Measurements from ENCODE around the gene MRPL4. TPM values are rescaled to one million over a fixed set of nuclear protein-coding genes. Genes with fewer than 3 reads are reported as not detected.
A peak's percentile ranks its signal among the peaks of the same experiment; 100 is the strongest.

MRPL4 gene
- total RNA-seq, 4 donors from 2014 or later, result 39.9 to 78.0 (median 61.7) TPM

- TF ChIP-seq POLR2A (IDR thresholded peaks at IDR 0.05; ENCODE audit: low read depth) (no peak), CTCF (IDR thresholded peaks at IDR 0.05) (peak in 1 of 3 experiments; percentile 10)
- intact Hi-C loops (cut with DNase I), result no loop called here
- Histone ChIP-seq H3K36me3 (peaks cover 0 to 29% (median 14%) of the 10 kb centered on the region in 4 donors), H3K27ac (replicated peaks in 1 of 4) (no peak overlapping the region), H3K27me3 (no peaks in the 10 kb centered on the region), H3K9me3 (no peaks in the 10 kb centered on the region), H3K4me1 (peaks cover 0 to 8% (median 0%) of the 10 kb centered on the region in 4 donors), H3K4me3 (no peak overlapping the region)
- 49% methylated on average over 3 of the region's 3 CpGs for WGBS
- no peak for DNase-seq (ENCODE audit: extremely low spot score)
Observed at GRCh38 chr19:10219678-10220077, 32.3 kb upstream of the MRPL4 start.

DNA sequence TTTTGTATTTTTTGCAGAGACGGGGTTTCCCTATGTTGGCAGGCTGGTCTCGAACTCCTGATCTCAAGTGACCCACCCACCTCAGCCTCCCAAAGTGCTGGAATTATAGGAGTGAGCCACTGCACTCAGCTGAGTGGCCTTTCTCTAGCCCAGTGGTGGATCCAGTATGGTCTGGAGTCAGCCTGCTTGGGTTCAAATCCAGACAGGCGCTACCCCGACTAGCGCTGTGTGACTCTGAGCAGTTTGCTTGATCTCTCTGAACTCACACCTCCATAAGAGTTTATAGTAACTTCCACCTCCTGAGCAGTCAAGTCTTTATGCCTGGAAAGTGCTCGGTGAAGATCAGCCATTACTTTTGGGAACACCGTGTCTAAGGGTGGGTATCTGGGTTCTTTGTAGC is 31.3 kb upstream of the MRPL4 start:
- Histone ChIP-seq H3K27ac (replicated peaks in 1 of 4) (no peak overlapping the region), H3K36me3 (peaks cover 0 to 29% (median 14%) of the 10 kb centered on the region in 4 donors), H3K4me1 (peaks cover 0 to 8% (median 4%) of the 10 kb centered on the region in 4 donors), H3K27me3 (no peaks in the 10 kb centered on the region), H3K9me3 (no peaks in the 10 kb centered on the region), H3K4me3 (no peak overlapping the region)
- intact Hi-C loops (cut with DNase I), result no loop called here
- no peak for DNase-seq (ENCODE audit: extremely low spot score)
- WGBS, result 88% methylated on average over 1 of the region's 7 CpGs
- TF ChIP-seq EP300 (IDR thresholded peaks at IDR 0.05) (no peak), POLR2AphosphoS5 (IDR thresholded peaks at IDR 0.05) (no peak), CTCF (IDR thresholded peaks at IDR 0.05) (no peak), POLR2A (IDR thresholded peaks at IDR 0.05; ENCODE audit: low read depth) (no peak)

DNA sequence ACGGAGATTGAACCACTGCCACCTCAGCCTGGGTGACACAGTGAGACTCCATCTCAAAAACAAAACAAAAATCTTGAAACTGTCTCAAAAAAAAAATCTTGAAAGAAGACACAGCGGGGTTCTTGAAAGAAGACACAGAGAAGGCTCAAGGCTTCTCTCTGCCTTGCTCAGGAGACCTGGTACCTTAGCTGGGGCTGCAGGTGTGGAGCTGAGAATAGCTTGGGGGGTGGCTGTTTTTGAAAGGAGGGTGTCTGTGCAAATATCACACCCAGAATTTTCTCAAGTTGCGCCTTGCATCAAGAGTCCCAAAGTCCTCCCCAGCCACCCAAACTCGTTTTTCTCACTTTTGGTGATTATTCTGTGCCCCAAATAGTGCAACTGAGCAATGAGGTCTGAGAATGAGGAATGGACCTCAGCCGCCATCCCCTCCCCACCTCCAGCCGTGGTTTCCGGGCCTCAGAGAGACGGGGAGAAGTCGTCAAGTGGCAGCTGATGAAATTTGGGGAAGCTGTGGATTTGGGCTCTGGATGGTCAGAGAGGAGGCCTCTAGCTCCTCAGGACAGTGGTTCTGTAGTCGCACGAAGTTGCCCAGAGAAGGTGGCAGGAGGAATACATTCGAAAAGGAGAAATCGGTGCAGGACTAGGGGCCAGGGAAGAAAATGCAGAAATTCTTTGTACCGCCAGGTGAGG is 29.7 kb upstream of the MRPL4 start:
- Histone ChIP-seq H3K36me3 (peaks cover 0 to 29% (median 14%) of the 10 kb centered on the region in 4 donors), H3K27ac (replicated peaks in 1 of 4) (no peak overlapping the region), H3K27me3 (no peaks in the 10 kb centered on the region), H3K9me3 (no peaks in the 10 kb centered on the region), H3K4me3 (no peak overlapping the region), H3K4me1 (peaks cover 6 to 18% (median 17%) of the 10 kb centered on the region in 4 donors)
- DNase-seq (ENCODE audit: extremely low spot score), result no peak
- no peak for TF ChIP-seq EP300 (IDR thresholded peaks at IDR 0.05)
- intact Hi-C loops (cut with DNase I), result no loop called here
- 72% methylated on average over 14 of the region's 14 CpGs for WGBS

- intact Hi-C loops (cut with DNase I), result no loop called here
- 96% methylated on average over 21 of the region's 28 CpGs for WGBS
- DNase-seq (ENCODE audit: extremely low spot score), result no peak
- Histone ChIP-seq H3K9me3 (no peaks in the 10 kb centered on the region), H3K27me3 (no peaks in the 10 kb centered on the region), H3K36me3 (peaks cover 0 to 25% (median 14%) of the 10 kb centered on the region in 4 donors), H3K27ac (replicated peaks in 1 of 4) (no peak overlapping the region), H3K4me3 (no peak overlapping the region), H3K4me1 (peaks cover 7 to 30% (median 29%) of the 10 kb centered on the region in 4 donors)
- TF ChIP-seq POLR2A (IDR thresholded peaks at IDR 0.05; ENCODE audit: low read depth), result no peak
- no peak for TF ChIP-seq POLR2AphosphoS5 (IDR thresholded peaks at IDR 0.05)
- TF ChIP-seq CTCF (IDR thresholded peaks at IDR 0.05), result no peak
- TF ChIP-seq EP300 (IDR thresholded peaks at IDR 0.05), result no peak
Observed at GRCh38 chr19:10223488-10224213, 28.4 kb upstream of the MRPL4 start.

DNA sequence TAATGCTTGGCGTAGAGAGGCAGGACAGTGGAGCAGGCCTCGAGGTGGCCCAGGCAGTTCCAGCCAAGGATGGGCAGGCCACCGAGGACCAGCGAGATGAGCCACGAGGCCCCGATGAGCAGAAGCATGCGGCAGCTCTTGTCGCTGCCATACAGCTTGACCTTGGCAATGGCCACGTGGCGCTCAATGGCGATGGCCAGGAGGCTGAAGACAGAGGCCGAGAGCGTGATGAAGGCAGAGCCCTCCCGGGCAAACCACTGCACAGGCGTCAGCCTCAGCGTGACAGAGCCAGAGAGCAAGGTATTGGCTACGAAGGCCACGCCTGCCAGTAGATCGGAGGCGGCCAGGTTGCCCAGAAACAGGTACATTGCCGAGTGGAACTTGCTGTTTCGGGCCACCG is 27.7 kb upstream of the MRPL4 start:
- Histone ChIP-seq H3K4me3 (no peak overlapping the region), H3K9me3 (no peaks in the 10 kb centered on the region), H3K27ac (replicated peaks in 1 of 4) (peak overlapping the region in 3 of 4 donors; percentile 33 to 82 (median 75)), H3K36me3 (peaks cover 0 to 25% (median 14%) of the 10 kb centered on the region in 4 donors), H3K27me3 (no peaks in the 10 kb centered on the region), H3K4me1 (peaks cover 7 to 37% (median 35%) of the 10 kb centered on the region in 4 donors)
- WGBS, result 96% methylated on average over 23 of the region's 23 CpGs
- DNase-seq (ENCODE audit: extremely low spot score), result no peak
- intact Hi-C loops (cut with DNase I), result no loop called here
- TF ChIP-seq CTCF (IDR thresholded peaks at IDR 0.05) (no peak), POLR2A (IDR thresholded peaks at IDR 0.05; ENCODE audit: low read depth) (no peak), EP300 (IDR thresholded peaks at IDR 0.05) (no peak), POLR2AphosphoS5 (IDR thresholded peaks at IDR 0.05) (no peak)
